Right ventricle myocardium inferior (tissue), 1 donor: Measurements from ENCODE around the gene ANKRD40CL. TPM values are rescaled to one million over a fixed set of nuclear protein-coding genes. Genes with fewer than 3 reads are reported as not detected.

Experiments
- ATAC-seq: fragments of 200-7000 bp; cut with Tn5 transposase; one replicate; pipeline ENCODE4 v1.9.1; 2020; ENCODE audit warnings: mild to moderate bottlenecking, moderate library complexity
- DNase-seq: peaks from one replicate; pipeline ENCODE4 v3.0.0; 2021; ENCODE audit errors: missing footprints
- intact Hi-C: fragments of 100-400 bp; cut with DNase I; formaldehyde crosslinking; loops from one replicate; pipeline ENCODE4 v1.11.0; 2022
- total RNA-seq: library from RNA; stranded (reverse); fragmentation: NEBNext Ultra II Directional; extraction: Animal tissue kit (Norgen Biotek cat#: 25700); gene quantifications from one replicate; pipeline ENCODE4 v1.2.1, GENCODE V29; 2021
- donor health status: DM: no; HTN: yes; CAD: no; lungs with severe emphysema.

The ANKRD40CL gene
- total RNA-seq, 1 donor from 2014 or later, result not detected

- ATAC-seq (no peak), DNase-seq (no peak)
- intact Hi-C loops, result no loop called here
These were observed 25.7 kb upstream of the ANKRD40CL start for GRCh38 chr17:50793007-50793406.

GRCh38 chr17:50792132-50792531 lies 24.8 kb upstream of the ANKRD40CL start:
- no peak for ATAC-seq
- no peak for DNase-seq
- intact Hi-C loops, result no loop called here

- intact Hi-C loops, result no loop called here
- ATAC-seq, result no peak
- no peak for DNase-seq
These were observed 23.3 kb upstream of the ANKRD40CL start for GRCh38 chr17:50790618-50791017.

GRCh38 chr17:50787106-50787505 lies 19.8 kb upstream of the ANKRD40CL start:
- intact Hi-C loops, result no loop called here
- DNase-seq (no peak), ATAC-seq (no peak)

GRCh38 chr17:50785946-50786570 lies 18.7 kb upstream of the ANKRD40CL start:
- intact Hi-C loops, result no loop called here
- ATAC-seq, result peak; percentile 70
- DNase-seq, result no peak

- DNase-seq (no peak), ATAC-seq (no peak)
- intact Hi-C loops, result no loop called here
These were observed 17.8 kb upstream of the ANKRD40CL start for GRCh38 chr17:50785126-50785525.

GRCh38 chr17:50783905-50784304 lies 16.6 kb upstream of the ANKRD40CL start:
- no peak for DNase-seq
- intact Hi-C loops, result loop anchor here (1.0 to 2.0 kb wide), 2 partner anchors 58 to 173 kb away; no protein-coding TSS in a partner anchor
- ATAC-seq, result no peak

GRCh38 chr17:50783193-50783660 lies 15.9 kb upstream of the ANKRD40CL start:
- ATAC-seq (peak; percentile 86), DNase-seq (peak; percentile 92)
- intact Hi-C loops, result loop anchor here (1.0 to 2.0 kb wide), 2 partner anchors 59 to 174 kb away; no protein-coding TSS in a partner anchor

GRCh38 chr17:50781167-50781566 lies 13.8 kb upstream of the ANKRD40CL start:
- intact Hi-C loops, result no loop called here
- ATAC-seq, result no peak
- no peak for DNase-seq

- no peak for ATAC-seq
- intact Hi-C loops, result no loop called here
- no peak for DNase-seq
These were observed 12.5 kb upstream of the ANKRD40CL start for GRCh38 chr17:50779747-50780353.

- ATAC-seq (no peak), DNase-seq (no peak)
- intact Hi-C loops, result no loop called here
These were observed 11.7 kb upstream of the ANKRD40CL start for GRCh38 chr17:50778988-50779387.

- DNase-seq, result no peak
- intact Hi-C loops, result no loop called here
- no peak for ATAC-seq
These were observed 11.2 kb upstream of the ANKRD40CL start for GRCh38 chr17:50778471-50778870.

GRCh38 chr17:50775926-50776325 lies 8.6 kb upstream of the ANKRD40CL start:
- ATAC-seq (no peak), DNase-seq (no peak)
- intact Hi-C loops, result no loop called here

- intact Hi-C loops, result no loop called here
- no peak for DNase-seq
- ATAC-seq, result no peak
These were observed 7.0 kb upstream of the ANKRD40CL start for GRCh38 chr17:50774225-50774803.

- ATAC-seq (no peak), DNase-seq (no peak)
- intact Hi-C loops, result no loop called here
These were observed 4.9 kb upstream of the ANKRD40CL start for GRCh38 chr17:50771991-50772785.

- no peak for ATAC-seq
- DNase-seq, result no peak
These were observed 3.0 kb upstream of the ANKRD40CL start for GRCh38 chr17:50770346-50770745.

GRCh38 chr17:50769884-50770283 lies 2.6 kb upstream of the ANKRD40CL start:
- intact Hi-C loops, result no loop called here
- DNase-seq (no peak), ATAC-seq (no peak)

More at GRCh38 chr17:50770346-50770745, 3.0 kb upstream of the ANKRD40CL start:
- intact Hi-C loops, result no loop called here

- no peak for DNase-seq
- no peak for ATAC-seq
- intact Hi-C loops, result no loop called here
These were observed 1.0 kb upstream of the ANKRD40CL start for GRCh38 chr17:50768346-50768761.

- no peak for DNase-seq
- no peak for ATAC-seq
- intact Hi-C loops, result no loop called here
These were observed 288 bp downstream of the ANKRD40CL start for GRCh38 chr17:50767030-50767429.
